ENCODE data around the gene CST11.

Gene CST11

DNA sequence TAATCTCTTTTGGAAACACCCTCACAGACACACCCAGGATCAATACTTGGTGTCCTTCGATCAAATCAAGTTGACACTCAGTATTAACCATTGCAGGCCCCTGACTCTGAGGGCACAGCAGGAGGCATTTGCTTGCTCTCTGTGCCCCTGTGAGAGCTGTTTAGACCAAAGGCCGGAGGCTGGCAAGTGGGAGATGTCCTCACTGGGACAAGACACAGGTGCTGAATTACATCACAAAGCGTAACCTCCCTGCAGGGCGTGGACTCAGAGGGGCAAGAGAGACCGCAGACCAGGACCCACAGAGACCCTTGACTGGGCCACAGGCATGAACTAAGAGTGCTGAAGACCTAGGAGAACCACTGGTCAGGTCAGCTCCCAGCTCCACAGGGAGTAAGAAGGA is 38.1 kb upstream of the CST11 start, which contains the start of gene CST8:
Gene CST8 (plus strand): TSS at position 301 of the 400 bp plus-strand sequence. CDS start 551 bp downstream, outside the sequence.
- TF ChIP-seq NFIC (IDR thresholded peaks at IDR 0.05) = no peak

DNA sequence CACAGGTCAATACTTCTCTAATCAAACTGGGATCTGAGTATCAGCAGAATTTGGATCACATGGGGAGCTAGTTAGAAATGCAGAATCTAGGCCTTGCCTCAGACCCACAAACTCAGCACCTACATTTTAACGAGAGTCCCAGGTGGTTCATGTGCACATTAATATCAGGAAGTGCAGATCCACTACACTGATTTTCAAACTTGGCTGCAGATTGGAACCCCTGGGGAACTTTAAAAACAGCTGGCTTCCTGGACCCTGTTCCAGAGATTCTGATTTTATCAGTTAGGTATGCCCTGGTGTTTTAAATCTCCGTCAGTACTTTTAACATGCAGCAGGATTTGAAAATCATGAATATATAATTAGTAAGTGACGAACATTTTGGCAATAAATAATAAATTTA is 36.3 kb upstream of the CST11 start:
- TF ChIP-seq ZBTB7A (IDR thresholded peaks at IDR 0.05; ENCODE audit: low read depth) (no peak), TEAD4 (IDR thresholded peaks at IDR 0.05) (no peak), EGR1 (IDR thresholded peaks at IDR 0.05) (no peak)
- TF ChIP-seq, protein P1, sequence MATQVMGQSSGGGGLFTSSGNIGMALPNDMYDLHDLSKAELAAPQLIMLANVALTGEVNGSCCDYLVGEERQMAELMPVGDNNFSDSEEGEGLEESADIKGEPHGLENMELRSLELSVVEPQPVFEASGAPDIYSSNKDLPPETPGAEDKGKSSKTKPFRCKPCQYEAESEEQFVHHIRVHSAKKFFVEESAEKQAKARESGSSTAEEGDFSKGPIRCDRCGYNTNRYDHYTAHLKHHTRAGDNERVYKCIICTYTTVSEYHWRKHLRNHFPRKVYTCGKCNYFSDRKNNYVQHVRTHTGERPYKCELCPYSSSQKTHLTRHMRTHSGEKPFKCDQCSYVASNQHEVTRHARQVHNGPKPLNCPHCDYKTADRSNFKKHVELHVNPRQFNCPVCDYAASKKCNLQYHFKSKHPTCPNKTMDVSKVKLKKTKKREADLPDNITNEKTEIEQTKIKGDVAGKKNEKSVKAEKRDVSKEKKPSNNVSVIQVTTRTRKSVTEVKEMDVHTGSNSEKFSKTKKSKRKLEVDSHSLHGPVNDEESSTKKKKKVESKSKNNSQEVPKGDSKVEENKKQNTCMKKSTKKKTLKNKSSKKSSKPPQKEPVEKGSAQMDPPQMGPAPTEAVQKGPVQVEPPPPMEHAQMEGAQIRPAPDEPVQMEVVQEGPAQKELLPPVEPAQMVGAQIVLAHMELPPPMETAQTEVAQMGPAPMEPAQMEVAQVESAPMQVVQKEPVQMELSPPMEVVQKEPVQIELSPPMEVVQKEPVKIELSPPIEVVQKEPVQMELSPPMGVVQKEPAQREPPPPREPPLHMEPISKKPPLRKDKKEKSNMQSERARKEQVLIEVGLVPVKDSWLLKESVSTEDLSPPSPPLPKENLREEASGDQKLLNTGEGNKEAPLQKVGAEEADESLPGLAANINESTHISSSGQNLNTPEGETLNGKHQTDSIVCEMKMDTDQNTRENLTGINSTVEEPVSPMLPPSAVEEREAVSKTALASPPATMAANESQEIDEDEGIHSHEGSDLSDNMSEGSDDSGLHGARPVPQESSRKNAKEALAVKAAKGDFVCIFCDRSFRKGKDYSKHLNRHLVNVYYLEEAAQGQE (IDR thresholded peaks at IDR 0.05; ENCODE audit: low read depth) = no peak

- TF ChIP-seq TAF1 (IDR thresholded peaks at IDR 0.05; ENCODE audit: low read depth) (no peak), YY1 (IDR thresholded peaks at IDR 0.05; ENCODE audit: low read depth) (no peak), TEAD4 (IDR thresholded peaks at IDR 0.05) (no peak), NFIC (IDR thresholded peaks at IDR 0.05) (no peak), MAX (IDR thresholded peaks at IDR 0.05) (no peak), CEBPB (IDR thresholded peaks at IDR 0.05) (no peak), RAD21 (IDR thresholded peaks at IDR 0.05; ENCODE audit: low read depth) (no peak), FOXM1 (IDR thresholded peaks at IDR 0.05; ENCODE audit: borderline replicate concordance, low read depth) (no peak)
- TF ChIP-seq, protein P1 (IDR thresholded peaks at IDR 0.05; ENCODE audit: low read depth) = no peak
- TF ChIP-seq, protein P2, sequence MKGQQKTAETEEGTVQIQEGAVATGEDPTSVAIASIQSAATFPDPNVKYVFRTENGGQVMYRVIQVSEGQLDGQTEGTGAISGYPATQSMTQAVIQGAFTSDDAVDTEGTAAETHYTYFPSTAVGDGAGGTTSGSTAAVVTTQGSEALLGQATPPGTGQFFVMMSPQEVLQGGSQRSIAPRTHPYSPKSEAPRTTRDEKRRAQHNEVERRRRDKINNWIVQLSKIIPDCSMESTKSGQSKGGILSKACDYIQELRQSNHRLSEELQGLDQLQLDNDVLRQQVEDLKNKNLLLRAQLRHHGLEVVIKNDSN (IDR thresholded peaks at IDR 0.05) = no peak
Measured at GRCh38 chr20:23488470-23488869, 35.8 kb upstream of the CST11 start.

- TF ChIP-seq YY1 (IDR thresholded peaks at IDR 0.05; ENCODE audit: low read depth) (no peak), NFIC (IDR thresholded peaks at IDR 0.05) (no peak), TAF1 (IDR thresholded peaks at IDR 0.05; ENCODE audit: low read depth) (no peak), CREB1 (IDR thresholded peaks at IDR 0.05; ENCODE audit: low read depth) (no peak), CEBPB (IDR thresholded peaks at IDR 0.05) (no peak), EP300 (IDR thresholded peaks at IDR 0.05; ENCODE audit: borderline replicate concordance) (no peak), TEAD4 (IDR thresholded peaks at IDR 0.05) (no peak), EGR1 (IDR thresholded peaks at IDR 0.05) (no peak), MAX (IDR thresholded peaks at IDR 0.05) (no peak), FOXM1 (IDR thresholded peaks at IDR 0.05; ENCODE audit: borderline replicate concordance, low read depth) (no peak), TCF12 (IDR thresholded peaks at IDR 0.05; ENCODE audit: low read depth) (no peak), RAD21 (IDR thresholded peaks at IDR 0.05; ENCODE audit: low read depth) (no peak)
- TF ChIP-seq, protein P2 (IDR thresholded peaks at IDR 0.05) = no peak
- TF ChIP-seq, protein P1 (IDR thresholded peaks at IDR 0.05; ENCODE audit: low read depth) = no peak
Measured at GRCh38 chr20:23484081-23484480, 31.4 kb upstream of the CST11 start.

DNA sequence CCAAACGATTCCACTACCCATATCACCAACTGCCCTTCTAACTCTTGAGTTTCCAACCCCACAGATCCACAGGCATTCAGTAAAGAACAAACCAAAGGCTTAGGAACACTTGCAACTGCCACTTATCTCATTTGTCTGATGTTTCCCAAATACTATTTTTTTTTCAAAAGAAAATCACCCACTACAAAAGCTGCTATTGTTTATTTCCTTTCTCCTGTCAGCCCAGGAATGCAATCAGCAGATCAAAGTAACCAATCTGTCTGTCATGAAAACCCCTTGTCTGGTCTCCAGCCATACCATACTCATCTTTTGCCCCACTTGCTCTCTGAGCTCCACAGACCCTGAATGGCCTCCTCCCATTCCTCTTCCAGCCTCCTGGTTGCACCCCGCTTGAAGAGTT is 29.5 kb upstream of the CST11 start:
- TF ChIP-seq EP300 (IDR thresholded peaks at IDR 0.05; ENCODE audit: borderline replicate concordance) (no peak), TAF1 (IDR thresholded peaks at IDR 0.05; ENCODE audit: low read depth) (no peak)

- TF ChIP-seq EP300 (IDR thresholded peaks at IDR 0.05; ENCODE audit: borderline replicate concordance) = no peak
Measured at GRCh38 chr20:23479043-23479442, 26.4 kb upstream of the CST11 start.
